ENCODE results near the gene REN.

Gene REN

DNA sequence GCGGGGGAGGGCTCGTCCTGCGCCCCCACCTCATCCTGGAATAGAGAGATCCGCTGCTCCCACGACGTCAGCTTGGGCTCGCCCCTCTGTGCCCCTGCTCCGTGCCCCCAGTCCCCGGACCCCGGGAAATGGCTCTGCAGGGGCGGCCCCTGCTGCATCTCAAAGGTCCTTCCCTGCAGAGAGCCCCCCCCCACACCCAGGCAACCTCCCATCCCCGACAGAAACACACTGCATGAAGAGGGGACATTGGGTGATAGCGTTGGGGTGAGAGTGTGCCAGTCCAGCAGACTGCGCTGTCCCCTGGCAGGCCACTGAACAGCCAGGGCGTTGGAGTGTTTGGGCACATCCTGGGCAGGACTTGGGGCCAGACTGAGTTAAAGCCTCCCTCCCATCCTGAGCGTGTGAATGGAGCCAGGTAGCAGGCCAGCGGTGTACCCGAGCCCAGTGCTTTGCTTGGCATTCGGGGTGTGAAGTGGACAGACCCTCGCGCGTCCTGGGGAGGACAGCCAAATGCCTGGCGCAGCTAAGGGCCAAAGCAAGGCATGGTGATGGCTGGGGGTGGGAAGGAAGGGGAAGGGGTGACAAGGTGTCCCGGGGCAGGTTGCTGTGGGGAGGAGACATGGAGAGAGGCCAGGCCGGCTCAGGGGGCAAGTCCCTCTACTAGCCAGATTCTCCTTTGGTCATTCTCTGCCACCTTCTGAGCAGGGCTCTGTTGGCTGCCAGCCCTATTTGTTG, 13.7 kb downstream of the REN start:
- no peak for DNase-seq

DNA sequence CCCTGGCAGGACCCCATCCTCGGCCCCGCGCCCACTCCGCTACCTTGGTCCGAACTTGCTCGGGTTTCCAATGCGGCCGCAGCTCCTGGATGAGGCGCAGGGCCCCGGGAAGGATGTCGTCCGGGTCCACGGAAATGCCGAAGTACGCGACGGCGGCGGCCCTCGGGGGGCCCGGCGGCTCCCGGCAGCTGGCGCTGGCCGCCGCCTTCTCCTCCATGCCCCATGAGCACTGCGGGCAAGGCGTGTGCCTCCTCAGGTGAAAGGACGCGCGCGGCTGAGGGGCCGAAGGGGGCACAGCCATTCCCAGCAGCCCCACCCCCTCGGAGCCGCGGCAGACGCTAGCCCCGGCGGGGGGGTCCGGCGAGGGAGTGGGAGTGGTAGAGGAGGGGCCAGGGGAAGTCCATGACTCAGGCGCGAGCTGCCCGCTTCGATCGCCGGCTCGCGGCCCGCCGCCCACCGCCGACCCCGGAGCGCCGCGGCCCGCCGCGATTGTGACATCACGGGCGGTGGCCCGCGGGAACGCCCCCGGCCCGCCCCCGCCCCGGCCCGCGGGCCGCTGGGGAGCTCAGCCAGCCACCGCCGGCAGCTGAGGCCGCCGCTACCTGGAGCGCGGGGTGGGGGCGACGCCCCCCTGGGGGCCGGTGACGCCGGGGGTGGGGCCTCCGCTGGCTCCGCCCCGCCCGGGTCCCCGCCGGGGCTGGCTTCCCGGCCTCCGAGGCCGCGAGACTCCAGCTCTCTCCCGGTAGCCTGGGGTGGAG, 14.4 kb downstream of the REN start, which contains the start of gene ETNK2:
TSS of gene ETNK2 (minus strand) at position 493 of the 758 bp plus-strand sequence. CDS start at position 301, 192 bp downstream.
- peak in 1 of 2 donors; percentile 11 for DNase-seq

DNA sequence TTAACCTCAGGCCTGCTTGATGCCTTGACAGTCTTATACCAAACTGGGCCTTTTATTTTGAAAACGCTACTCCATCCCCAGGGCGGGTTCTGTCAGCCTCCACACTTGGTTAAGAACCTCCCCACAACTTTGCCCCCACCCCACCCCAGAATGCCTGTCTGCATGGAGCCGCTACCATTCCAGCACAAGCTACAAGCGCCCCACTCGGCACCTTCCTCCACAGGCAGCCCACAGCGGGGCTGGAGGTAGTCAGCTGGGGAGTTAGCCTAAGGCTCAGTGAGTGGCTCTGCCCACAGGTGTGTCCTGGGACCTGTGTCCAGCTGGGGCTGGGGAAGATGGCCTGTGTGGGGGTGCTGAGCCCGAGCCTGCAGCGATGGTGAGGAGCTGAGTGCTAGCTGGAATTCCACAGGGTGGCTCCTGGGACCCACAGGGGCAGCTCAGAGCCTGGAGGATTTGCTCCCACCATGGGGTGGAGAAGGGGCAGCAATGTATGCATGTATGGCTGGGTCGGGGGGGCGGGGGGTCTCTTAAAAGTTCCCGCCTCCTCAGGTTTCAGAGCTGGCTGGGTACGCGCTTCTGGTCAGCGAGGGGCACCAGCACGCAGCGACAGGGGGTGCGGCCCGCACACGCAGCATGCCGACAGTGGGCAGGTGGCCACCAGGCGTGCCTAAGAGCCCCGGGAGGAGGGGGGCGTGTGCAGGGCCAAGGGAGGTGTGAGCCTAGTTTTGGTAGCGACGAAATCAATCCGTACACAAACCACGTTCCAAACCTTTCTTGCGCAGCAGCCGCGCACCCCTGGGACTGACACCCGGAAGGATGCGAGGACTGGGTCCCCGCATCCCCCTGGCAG, 15.2 kb downstream of the REN start:
- DNase-seq = no peak

DNA sequence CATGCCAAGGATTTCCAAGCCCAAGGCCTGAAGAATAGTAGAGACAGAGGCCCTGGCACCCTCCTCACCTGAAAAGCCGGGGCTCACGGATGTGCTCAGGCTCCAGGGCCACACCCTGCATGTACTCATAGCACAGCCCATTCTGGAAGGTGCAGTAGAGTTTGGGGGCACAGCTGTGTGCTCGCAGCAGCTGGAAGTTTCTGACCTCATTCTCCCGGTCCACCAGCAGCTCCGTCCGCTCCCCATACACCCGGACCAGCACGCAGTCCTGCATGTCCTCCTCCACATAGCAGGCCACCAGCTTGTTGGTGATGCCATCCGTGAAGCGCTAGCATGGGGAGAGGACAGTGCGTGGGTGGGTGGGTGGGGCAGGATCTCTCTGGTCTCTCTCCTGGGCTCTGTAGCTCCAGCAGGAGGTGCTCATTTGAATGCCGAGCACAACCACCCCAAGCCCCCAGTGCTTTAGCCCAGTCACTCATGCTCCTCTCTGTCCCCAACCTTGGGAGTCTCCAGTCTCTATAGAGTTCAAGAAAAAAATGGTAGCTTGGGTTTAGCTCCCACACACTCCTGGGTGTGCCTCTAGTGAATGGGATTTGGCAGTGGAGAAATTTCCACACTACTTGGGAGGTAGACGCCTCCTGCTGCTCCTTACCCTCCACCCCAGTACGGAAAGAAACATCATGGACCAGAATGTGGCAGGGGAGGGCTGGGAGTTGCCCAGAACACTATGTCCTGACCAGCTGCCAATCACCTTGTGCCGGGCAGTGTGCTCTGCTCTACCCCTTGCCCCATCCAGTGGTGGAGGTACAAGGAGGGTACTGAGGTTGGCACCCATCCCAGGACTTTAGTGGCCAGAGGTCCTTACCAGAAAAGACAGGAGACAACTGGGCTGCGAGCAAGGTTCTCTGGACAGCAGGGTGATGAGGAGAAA, 16.2 kb downstream of the REN start:
- DNase-seq = no peak

DNA sequence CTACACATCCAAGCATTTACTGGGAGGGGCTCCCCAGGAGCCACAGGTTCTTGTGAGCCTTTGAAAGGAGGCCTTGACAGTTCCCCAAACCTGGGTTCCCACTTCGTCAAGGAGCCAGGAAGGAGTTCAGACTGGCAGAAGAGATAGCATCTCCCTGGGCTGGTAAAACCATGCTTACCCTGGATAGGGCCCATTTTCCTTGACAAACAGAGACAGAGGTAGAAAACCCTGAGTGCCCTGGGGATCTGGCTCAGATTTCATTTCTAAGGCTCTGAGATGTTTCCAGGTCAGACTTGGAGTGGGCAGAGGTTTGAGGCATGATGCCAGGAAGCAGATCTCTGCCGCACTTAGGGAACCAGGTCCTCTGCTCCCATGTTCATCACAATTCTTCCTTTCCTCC, 17.0 kb downstream of the REN start:
- no peak for DNase-seq

DNA sequence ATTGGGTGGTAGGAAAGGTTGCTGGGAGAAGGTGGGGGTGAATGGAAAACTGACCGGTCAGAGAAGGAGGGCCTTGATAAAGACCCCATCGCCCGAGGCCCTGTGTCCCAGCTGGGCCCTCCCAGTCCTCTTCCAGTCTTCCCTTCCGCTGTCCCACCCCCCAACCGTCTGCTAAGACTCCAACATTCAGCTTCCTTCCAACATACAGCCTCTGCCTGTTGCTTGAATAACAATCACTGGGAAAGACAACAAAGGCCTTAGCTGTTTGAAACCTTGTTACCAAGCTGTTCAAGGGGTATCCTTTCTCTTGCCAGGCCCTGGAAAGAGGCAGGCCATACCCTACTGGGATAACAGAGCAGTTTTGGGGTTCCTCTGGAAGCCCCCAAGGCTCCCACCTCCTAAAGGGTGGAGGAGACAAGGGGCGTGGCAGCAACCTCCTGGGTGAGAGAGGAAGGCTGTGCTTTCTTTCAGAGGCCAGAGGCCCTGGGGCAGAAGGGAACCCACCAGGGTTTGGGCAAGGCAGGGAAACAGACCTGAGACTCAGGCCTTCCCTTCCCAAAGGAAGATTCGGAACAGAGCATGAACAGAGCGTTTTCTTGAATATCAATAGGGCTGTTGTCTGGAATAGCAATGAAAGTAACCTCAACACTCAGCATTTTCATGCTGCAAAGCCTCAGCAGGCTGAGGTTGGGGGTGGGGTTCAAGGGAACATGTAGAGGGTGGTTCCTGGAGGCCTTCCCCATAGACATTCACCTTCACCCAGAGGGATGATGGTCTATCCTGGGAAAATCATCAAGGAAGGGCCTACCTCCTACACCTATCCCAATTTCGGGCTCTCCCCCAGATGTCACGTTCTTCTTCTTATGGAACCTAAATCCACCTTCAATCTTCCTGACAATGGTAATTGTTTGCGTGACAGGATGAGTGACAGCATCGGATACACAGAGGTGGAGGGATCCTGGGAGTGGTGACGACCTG, 18.4 kb downstream of the REN start:
- no peak for DNase-seq

DNA sequence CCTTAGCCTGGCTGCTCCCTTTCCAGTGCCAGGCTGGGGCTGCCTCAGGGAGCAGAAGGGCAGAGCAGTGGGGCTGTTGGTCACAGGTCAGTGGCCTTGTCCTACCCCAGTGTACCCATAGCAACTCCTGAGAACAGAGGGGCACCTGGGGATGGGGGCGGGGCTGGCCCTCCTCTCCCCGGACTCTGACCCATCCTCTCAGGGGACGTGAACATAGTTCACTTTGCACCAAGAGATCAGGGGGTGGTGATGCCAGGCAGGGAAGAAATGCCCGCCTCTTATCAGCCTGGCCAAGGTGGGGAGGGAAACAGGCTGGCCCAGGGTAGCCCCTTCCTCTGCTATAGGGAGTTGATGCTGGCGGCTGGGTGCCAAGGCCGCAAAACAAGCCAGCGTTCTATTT, 19.2 kb downstream of the REN start:
- no peak for DNase-seq

DNA sequence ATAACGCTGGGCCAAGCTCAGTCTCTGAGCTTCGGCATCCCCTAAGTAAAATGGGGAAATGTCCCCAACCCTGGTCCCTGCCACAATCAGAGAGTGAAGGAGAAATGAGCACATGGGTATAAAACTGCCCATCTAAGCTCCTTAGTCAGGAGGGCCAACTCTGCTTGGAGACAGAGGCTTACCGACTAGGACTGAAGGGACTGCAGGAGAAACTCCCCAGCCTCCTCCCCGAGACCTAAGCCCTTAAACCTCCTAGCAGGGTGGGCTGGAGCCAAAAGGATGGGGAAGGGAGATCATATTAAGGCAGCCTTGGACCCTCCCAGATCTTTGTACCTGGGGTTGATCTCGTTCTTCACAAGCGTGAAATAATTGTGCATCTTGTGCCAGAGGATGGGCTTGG, 19.8 kb downstream of the REN start:
- DNase-seq = no peak

DNA sequence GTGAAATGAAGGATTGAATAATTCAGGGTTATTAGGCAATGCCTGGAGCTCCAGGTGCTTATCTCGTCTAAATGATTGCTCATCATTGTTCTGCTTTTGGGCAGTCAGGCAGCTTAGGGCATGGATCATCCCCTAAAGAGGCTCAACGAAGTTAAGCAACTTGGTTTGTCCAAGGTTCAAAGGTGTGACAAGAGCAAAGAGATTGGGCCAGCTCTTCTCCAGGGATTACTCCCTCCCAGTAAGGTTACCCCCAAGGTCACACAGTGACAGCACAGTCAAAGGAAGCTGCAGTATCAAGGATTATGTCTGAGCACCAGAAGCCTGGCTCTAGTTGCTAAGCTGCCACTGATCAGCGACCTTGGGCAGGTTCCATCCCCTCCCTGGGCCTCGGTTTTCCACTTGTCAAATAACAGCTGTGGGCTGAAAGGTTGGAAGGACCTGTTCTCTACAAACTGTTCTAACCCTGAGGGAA, 21.1 kb downstream of the REN start:
- no peak for DNase-seq

DNA sequence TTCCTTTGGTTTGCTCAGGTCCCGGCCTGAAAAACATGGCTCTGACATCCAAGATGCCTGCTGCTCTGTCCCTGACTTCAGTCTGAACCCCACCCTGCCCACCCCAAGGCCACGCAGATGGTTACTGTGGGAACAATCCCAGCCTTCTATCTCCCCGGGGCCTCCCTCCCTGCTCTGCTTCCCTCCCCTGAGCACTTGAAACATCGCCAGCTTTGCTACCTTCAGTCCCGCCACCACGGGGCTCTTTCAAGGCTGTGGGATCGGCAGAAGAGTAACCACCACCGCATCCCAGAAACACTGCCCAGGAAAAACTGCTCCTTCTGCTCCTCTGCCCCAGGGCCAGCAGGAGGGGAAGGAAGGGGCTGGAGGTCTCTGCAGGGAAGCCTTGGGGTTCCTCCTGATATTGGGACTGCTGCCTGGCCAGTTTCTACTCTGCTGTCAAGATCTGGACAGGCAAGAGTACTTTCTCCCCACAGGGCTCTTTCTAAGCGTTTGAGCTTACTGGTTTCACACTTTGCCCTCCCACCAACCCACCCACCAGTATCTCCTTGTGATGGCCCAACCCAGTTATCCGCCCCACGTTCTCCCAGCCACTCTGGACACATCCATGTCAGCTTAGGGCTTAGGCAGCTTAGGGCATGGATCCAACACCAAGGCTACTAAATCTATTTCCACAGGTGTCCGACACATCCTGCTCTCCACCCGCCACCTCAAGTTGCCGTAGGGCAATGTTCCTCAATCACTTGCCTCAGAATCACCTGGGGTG, 22.7 kb downstream of the REN start:
- DNase-seq = no peak

DNA sequence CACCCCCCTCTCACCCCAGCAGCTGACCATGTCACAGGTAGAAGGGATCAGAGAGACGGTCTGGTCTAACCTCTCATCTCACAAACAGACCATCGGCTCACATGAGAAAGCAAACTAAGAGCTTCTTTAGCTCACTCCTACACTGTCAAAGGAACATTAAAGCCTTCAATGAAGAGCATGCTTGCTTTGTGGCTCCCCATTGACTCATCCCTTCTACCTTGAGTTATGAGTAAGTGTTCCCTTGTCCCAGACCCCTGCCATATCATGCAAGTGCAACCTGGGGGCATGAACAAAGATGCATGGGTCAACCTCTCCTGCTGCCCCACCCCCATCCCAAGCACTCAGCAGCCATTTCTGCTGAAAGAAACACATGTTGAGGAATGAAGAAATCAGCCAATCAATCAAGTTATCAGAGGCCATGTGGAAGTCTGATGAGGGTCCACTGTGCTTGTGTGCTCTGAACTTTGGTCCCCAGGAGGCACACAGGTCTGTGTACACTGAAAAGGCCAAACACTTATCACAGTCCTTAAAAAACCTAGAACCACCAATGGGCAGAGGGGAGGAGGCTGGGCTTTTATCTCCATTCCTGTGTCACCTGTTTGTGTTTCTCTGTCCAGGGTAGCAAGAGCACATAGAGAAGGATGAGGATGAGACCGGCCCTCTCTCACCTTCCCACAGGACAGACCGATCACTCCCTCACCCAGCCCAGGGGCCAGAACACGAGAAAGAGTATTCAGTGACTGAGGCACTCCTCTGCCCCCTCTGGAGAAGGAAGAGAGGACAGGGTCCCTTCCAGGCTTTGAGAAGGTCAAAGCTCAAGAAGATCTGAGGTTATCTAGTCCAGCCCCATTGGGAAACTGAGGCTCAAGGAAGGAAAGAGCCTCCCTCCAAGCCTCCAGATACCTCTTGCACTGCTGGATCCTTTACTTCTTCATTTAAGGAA, 23.8 kb downstream of the REN start:
- DNase-seq = no peak

DNA sequence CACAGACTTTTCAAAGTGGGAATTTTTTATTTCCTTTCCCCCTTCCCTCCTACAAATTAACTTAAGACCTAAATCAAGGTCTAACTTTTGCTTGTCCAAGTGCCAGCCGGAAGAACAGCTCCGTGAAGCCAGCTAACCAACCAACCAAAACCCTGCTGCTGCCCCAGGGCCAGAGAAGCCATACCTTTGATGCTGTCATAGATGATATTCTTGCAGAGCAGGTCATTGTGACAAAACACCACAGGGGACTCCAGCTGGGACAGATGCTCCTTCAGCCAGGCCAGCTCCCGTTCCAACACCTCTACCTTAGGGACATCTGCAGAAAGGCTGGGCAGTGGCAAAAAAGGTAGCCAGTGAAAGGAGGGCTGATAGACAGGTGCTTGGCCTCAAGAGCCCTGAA, 25.0 kb downstream of the REN start:
- no peak for DNase-seq

DNA sequence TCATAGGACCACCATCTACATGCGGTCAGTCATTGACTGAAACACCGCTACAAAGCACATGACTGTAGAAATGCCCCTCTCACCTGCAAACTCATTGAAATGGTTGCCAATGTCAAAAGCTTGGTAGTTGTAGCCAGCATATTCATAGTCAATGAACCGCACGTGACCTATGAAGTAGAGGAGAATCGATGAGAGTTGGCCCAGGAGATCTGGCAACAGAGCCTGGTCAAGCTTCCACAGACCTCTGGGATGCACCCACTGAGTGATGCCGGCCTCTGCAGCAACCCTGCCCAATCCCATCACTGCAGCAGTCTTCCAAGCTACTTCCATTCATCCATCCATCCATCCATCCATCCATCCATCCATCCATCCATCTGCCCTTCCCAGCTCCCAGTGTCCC, 26.2 kb downstream of the REN start:
- DNase-seq = no peak

DNA sequence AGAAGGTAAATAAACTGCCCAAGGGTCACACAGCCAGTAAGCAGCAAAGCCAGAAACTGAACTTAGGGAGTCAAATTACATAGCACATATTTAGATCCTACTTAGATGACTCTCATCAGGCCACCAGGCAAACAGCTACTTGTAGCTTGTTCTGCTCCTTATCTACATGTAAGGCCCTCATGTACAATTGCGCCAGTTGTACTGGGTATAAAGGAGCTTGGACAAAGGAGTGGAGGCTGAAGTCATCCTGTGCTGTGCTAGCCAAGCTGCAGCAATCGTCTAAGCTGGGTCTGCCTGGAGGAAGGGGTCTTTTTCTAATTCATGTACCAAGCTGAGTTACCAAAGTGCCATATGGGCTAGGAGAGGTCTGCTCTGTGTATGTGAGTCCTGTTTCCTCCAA, 27.0 kb downstream of the REN start:
- no peak for DNase-seq

DNA sequence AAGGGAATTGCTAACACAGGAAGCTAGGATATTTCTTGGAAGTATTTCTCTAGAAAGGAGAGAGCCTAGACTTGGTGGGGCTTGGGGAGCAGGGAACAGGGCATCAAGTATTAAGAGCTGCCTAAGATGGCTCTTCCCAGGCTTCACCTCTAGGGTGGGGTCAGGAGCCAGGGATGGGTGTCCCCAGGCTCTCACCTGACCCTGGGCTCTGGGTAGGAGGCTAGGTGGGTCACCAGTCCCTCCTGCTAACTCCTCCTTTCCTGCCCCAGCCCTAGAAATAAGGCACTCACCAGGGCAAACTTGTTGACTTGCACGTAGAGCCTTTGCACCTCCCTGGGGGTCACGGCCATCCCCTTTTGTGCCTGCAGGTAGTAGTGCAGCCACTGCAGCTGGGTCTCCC, 29.3 kb downstream of the REN start:
- no peak for DNase-seq

DNA sequence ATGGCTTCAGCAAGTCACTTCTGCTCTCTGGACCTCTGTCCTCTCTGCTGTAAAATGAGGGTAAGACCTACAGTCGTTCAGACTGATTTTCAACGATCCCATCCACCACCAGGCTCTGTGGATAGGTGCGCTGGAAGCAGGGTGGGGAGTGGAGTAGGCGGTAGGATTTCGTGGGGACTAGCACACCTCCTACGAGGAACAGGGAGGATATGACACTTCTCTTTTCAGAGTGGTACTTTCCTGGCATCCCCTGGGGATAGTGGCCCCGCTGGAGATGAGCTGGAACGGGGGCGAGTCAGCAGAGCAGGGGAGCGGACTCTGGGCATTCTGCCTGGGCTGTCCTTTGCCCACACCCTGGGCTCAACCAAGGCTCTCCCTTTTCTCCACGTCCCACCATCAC, 32.0 kb downstream of the REN start:
- DNase-seq = no peak

DNA sequence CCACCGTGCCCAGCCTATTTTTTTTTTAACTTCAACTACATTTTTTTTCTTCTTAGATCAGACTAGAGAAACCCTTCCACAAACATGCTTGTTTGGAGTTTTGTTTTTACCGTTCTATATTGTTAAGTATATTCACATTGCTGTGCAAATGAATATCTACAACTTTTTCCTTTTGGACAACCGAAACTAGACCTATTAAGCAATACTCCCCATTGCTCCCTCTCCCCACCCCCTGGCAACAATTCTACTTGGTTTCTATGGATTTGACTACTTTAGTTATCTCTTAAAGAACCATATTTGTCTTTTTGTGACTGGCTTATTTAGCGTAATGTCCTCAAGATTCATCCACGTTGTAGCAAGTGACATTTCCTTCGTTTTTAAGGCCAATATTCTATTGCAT, 33.4 kb downstream of the REN start:
- no peak for DNase-seq

DNA sequence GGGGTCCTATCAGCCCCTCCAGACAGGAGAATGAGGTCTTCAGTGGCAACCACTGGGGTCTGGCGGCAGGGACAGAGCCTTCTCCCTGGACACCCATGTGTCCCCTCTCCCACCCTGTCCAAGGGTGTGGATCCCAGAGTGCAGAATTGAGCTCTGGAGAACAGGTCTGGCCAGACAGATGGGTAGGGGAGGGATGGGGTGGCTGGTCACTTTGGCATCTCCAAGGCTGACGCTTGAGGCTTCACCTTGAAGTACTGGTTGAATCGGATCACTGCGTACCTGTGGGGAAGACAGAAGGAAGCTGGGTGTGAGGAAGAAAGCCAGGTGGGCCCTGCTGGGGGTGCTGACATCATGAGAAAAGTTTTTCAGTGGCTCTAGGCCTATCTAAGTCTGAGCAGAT, 34.2 kb downstream of the REN start:
- no peak for DNase-seq

All from bone marrow (tissue), 2 donors.